SK-N-SH (cell line): ENCODE results near the gene H1-8.

ENCODE experiments used
- CTCF ChIP-seq: fragments of 200-600 bp; sonication (generic); IDR thresholded peaks from 2 replicates; pipeline ENCODE4 v1.6.1; 2017; ENCODE audit warnings: antibody characterized with exemption, mild to moderate bottlenecking, moderate library complexity
- EP300 ChIP-seq, 2 experiments: IDR thresholded peaks; 2 replicates each; pipeline versions ENCODE4 v1.4.0 to v1.6.1; 2012; ENCODE audit warnings: borderline replicate concordance in 1 of 2, low read depth in 1 of 2, low read length in 1 of 2
- EZH2phosphoT487 ChIP-seq: fragments of 200-600 bp; sonication (generic); IDR thresholded peaks from 2 replicates; pipeline ENCODE4 v1.6.1; 2017; ENCODE audit warnings: low read depth, mixed run types, mild to moderate bottlenecking, antibody characterized with exemption, moderate library complexity, borderline replicate concordance
- JUND ChIP-seq: IDR thresholded peaks from 2 replicates; pipeline ENCODE4 v1.4.0; 2012
- MAX ChIP-seq: IDR thresholded peaks from 2 replicates; pipeline ENCODE4 v1.4.0; 2012; ENCODE audit warnings: low read depth
- PBX3 ChIP-seq: IDR thresholded peaks from 2 replicates; pipeline ENCODE4; 2012
- RCOR1 ChIP-seq: fragments of 150-350 bp; IDR thresholded peaks from 2 replicates; pipeline ENCODE4 v1.6.1; 2017; ENCODE audit warnings: antibody characterized with exemption, low read length
- REST ChIP-seq: IDR thresholded peaks from 2 replicates; pipeline ENCODE4 v1.6.1; 2012; ENCODE audit warnings: mild to moderate bottlenecking, low read depth, low read length, moderate library complexity
- RFX5 ChIP-seq: IDR thresholded peaks from 2 replicates; pipeline ENCODE4 v1.6.1; 2012; ENCODE audit warnings: mild to moderate bottlenecking, improper control_type of control experiment, low read length

- TF ChIP-seq CTCF = no peak
- no peak for TF ChIP-seq RCOR1
- no peak for TF ChIP-seq PBX3
- TF ChIP-seq REST = no peak
- no peak for TF ChIP-seq MAX
- TF ChIP-seq JUND = no peak
- no peak for TF ChIP-seq EP300 (IDR thresholded peaks at IDR 0.05; ENCODE audit: borderline replicate concordance in 1 of 2, low read depth in 1 of 2, low read length in 1 of 2)
- no peak for TF ChIP-seq RFX5
- no peak for TF ChIP-seq EZH2phosphoT487
Measured at GRCh38 chr3:129547241-129547640, 4.3 kb downstream of the H1-8 start.
